HEK293 (cell line): ENCODE measurements around the gene ASTN2.

Source experiments
- CTCF ChIA-PET: fragments of 350-600 bp; formaldehyde crosslinking; extraction: SDS; loops from one replicate; lab custom pipeline; 2021; ENCODE audit warnings: antibody characterized with exemption; lab: Yijun Ruan, JAX
- POLR2A ChIA-PET: fragments of 300-600 bp; formaldehyde crosslinking; extraction: SDS; loops from one replicate; lab custom pipeline; 2020; ENCODE audit warnings: antibody characterized with exemption, inconsistent platforms; lab: Yijun Ruan, JAX
- H3K27ac ChIP-seq: fragments of 200-500 bp; sonication (Bioruptor generic); 2 replicates; pipeline ENCODE4 v1.5.1; 2014; ENCODE audit warnings: low read depth, low read length, control low read depth, inconsistent platforms; ENCODE audit errors: extremely low read depth
- H3K36me3 ChIP-seq, 2 experiments: fragments of 200-500 bp in 1 of 2; sonication (Bioruptor generic) in 1 of 2; 1 replicate in 1 of 2; 2 replicates in 1 of 2; pipeline ENCODE4 v1.5.1; 2014 to 2017; ENCODE audit warnings: inconsistent platforms in 2 of 2, low read length in 2 of 2; ENCODE audit not compliant: control insufficient read depth in 2 of 2, insufficient read depth in 1 of 2
- H3K4me1 ChIP-seq: fragments of 200-500 bp; sonication (Bioruptor generic); 2 replicates; pipeline ENCODE4 v1.5.1; 2014; ENCODE audit warnings: mild to moderate bottlenecking, low read length, inconsistent platforms; ENCODE audit not compliant: control insufficient read depth, insufficient read depth
- H3K4me3 ChIP-seq: 2 replicates; pipeline ENCODE4 v1.5.1; 2011; ENCODE audit warnings: low read depth, mild to moderate bottlenecking, control low read depth, low read length, moderate library complexity
- H3K9me3 ChIP-seq: fragments of 200-500 bp; sonication (Bioruptor generic); 2 replicates; pipeline ENCODE4 v1.5.1; 2014; ENCODE audit warnings: low read depth, low read length, inconsistent platforms; ENCODE audit not compliant: control insufficient read depth, insufficient read depth
- EGR2 ChIP-seq: fragments of 450-650 bp; formaldehyde crosslinking; IDR thresholded peaks from 2 replicates; pipeline ENCODE4 v1.5.1; 2016; ENCODE audit warnings: low read depth, missing biosample characterization, missing genetic modification characterization
- KLF9 ChIP-seq: fragments of 450-650 bp; formaldehyde crosslinking; IDR thresholded peaks from 2 replicates; pipeline ENCODE4 v1.5.1; 2016; ENCODE audit warnings: missing biosample characterization, missing genetic modification characterization, low read depth
- MYNN ChIP-seq: fragments of 450-650 bp; formaldehyde crosslinking; IDR thresholded peaks from 2 replicates; pipeline ENCODE4 v1.5.1; 2016; ENCODE audit warnings: missing biosample characterization, missing genetic modification characterization, borderline replicate concordance
- PRDM6 ChIP-seq: fragments of 450-650 bp; formaldehyde crosslinking; IDR thresholded peaks from 2 replicates; pipeline ENCODE4 v1.5.1; 2017; ENCODE audit warnings: missing biosample characterization, missing genetic modification characterization
- SALL2 ChIP-seq: fragments of 450-650 bp; formaldehyde crosslinking; IDR thresholded peaks from 2 replicates; pipeline ENCODE4 v1.5.0; 2017; ENCODE audit warnings: missing biosample characterization, mild to moderate bottlenecking, missing genetic modification characterization, borderline replicate concordance
- ZBTB11 ChIP-seq: fragments of 450-650 bp; formaldehyde crosslinking; conservative IDR thresholded peaks from 2 replicates; pipeline ENCODE4 v1.5.1; 2016; ENCODE audit warnings: low read depth, missing biosample characterization, missing genetic modification characterization
- ZEB2 ChIP-seq: fragments of 450-650 bp; formaldehyde crosslinking; IDR thresholded peaks from 2 replicates; pipeline ENCODE4 v1.5.1; 2016; ENCODE audit warnings: missing biosample characterization, missing genetic modification characterization
- ZIC2 ChIP-seq: fragments of 450-650 bp; formaldehyde crosslinking; IDR thresholded peaks from 2 replicates; pipeline ENCODE4 v1.5.1; 2016; ENCODE audit warnings: missing biosample characterization, missing genetic modification characterization
- ZNF10 ChIP-seq: fragments of 450-650 bp; formaldehyde crosslinking; IDR thresholded peaks from 2 replicates; pipeline ENCODE4 v1.5.1; 2017; ENCODE audit warnings: missing biosample characterization, missing genetic modification characterization
- ZNF114 ChIP-seq: fragments of 450-650 bp; formaldehyde crosslinking; IDR thresholded peaks from 2 replicates; pipeline ENCODE4 v1.5.0; 2017; ENCODE audit warnings: missing biosample characterization, missing genetic modification characterization
- ZNF132 ChIP-seq: fragments of 450-650 bp; formaldehyde crosslinking; IDR thresholded peaks from 2 replicates; pipeline ENCODE4 v1.5.1; 2017; ENCODE audit warnings: missing biosample characterization, missing genetic modification characterization, borderline replicate concordance
- ZNF155 ChIP-seq: fragments of 450-650 bp; formaldehyde crosslinking; IDR thresholded peaks from 2 replicates; pipeline ENCODE4 v1.5.1; 2016; ENCODE audit warnings: missing biosample characterization, missing genetic modification characterization
- ZNF174 ChIP-seq: fragments of 450-650 bp; formaldehyde crosslinking; IDR thresholded peaks from 2 replicates; pipeline ENCODE4 v1.5.0; 2017; ENCODE audit warnings: missing biosample characterization, mild to moderate bottlenecking, missing genetic modification characterization
- ZNF555 ChIP-seq: fragments of 450-650 bp; formaldehyde crosslinking; conservative IDR thresholded peaks from 2 replicates; pipeline ENCODE4 v1.5.1; 2017; ENCODE audit warnings: missing biosample characterization, mild to moderate bottlenecking, missing genetic modification characterization, inconsistent platforms
- ZNF560 ChIP-seq: fragments of 450-650 bp; formaldehyde crosslinking; IDR thresholded peaks from 2 replicates; pipeline ENCODE4 v1.5.1; 2017; ENCODE audit warnings: missing biosample characterization, missing genetic modification characterization, borderline replicate concordance
- ZNF677 ChIP-seq: fragments of 450-650 bp; IDR thresholded peaks from 2 replicates; pipeline ENCODE4 v1.5.0; 2018; ENCODE audit warnings: missing biosample characterization, mild to moderate bottlenecking, missing genetic modification characterization, moderate library complexity
- ZSCAN23 ChIP-seq: fragments of 450-650 bp; formaldehyde crosslinking; IDR thresholded peaks from 2 replicates; pipeline ENCODE4 v1.5.1; 2016; ENCODE audit warnings: missing biosample characterization, missing genetic modification characterization
- ZSCAN30 ChIP-seq: fragments of 450-650 bp; IDR thresholded peaks from 2 replicates; pipeline ENCODE4 v1.5.1; 2018; ENCODE audit warnings: missing biosample characterization, mild to moderate bottlenecking, missing genetic modification characterization, moderate library complexity
- TF ChIP-seq, protein P1 (sequence below): fragments of 450-650 bp; formaldehyde crosslinking; IDR thresholded peaks from 2 replicates; pipeline ENCODE4 v1.5.1; 2016; ENCODE audit warnings: missing biosample characterization, missing genetic modification characterization
- TF ChIP-seq, protein P2 (sequence below): fragments of 450-650 bp; formaldehyde crosslinking; IDR thresholded peaks from 2 replicates; pipeline ENCODE4 v1.5.1; 2016; ENCODE audit warnings: missing biosample characterization, missing genetic modification characterization

The ASTN2 gene

DNA sequence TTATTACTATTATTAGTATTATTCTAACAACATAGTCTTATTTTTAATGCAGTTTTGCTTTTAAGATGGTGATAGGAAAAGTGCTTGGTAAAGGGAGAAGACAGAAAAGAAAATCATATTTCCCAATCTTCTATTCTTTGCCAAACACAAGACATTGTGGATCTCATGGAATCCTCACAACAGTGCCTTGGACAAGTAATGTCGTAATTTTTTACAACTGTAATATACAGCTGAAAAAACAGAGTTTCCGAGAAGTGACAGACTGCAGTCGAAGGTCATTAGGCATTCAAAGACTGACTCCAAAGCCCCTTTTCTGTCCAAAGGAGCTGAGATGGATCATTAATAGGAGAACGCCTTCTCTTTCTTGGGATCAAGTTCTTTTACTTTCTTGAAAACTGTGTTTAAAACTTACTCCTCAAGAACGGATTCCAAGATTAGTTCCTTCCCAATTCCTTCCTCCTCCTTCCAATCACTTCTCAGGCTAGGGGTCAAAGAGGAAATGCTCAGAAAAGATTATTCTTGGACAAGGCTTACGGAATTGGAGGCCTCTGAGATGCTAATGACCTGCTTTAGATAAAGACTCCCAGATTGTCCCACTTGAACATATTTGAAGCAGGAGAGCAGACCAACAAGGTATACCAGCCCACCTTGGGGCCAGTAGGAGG lies 752.1 kb downstream of the ASTN2 start:
- H3K4me3 ChIP-seq: no peak overlapping the region
- ChIA-PET CTCF (interaction anchor here (0.8 to 6.5 kb wide), 5 partner anchors 12 to 1070 kb away, joined by 3 to 41 read pairs (median 6); no protein-coding TSS in a partner anchor), POLR2A (no interaction called here)
- TF ChIP-seq ZEB2 (tag by site-specific recombination) (no peak), PRDM6 (tag by site-specific recombination) (no peak), SALL2 (tag by site-specific recombination) (no peak), MYNN (no peak), ZIC2 (tag by site-specific recombination) (no peak), ZNF555 (tag by site-specific recombination) (no peak), KLF9 (tag by site-specific recombination) (no peak), ZSCAN30 (tag by site-specific recombination) (no peak), ZNF114 (no peak), EGR2 (tag by site-specific recombination) (no peak), ZBTB11 (tag by site-specific recombination) (no peak), ZSCAN23 (tag by site-specific recombination) (no peak), ZNF677 (tag by site-specific recombination) (no peak), ZNF10 (tag by site-specific recombination) (no peak), ZNF132 (tag by site-specific recombination) (no peak), ZNF174 (tag by site-specific recombination) (no peak), ZNF560 (tag by site-specific recombination) (no peak), ZNF155 (no peak)
- TF ChIP-seq, protein P1, sequence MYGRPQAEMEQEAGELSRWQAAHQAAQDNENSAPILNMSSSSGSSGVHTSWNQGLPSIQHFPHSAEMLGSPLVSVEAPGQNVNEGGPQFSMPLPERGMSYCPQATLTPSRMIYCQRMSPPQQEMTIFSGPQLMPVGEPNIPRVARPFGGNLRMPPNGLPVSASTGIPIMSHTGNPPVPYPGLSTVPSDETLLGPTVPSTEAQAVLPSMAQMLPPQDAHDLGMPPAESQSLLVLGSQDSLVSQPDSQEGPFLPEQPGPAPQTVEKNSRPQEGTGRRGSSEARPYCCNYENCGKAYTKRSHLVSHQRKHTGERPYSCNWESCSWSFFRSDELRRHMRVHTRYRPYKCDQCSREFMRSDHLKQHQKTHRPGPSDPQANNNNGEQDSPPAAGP: no peak
- TF ChIP-seq, protein P2, sequence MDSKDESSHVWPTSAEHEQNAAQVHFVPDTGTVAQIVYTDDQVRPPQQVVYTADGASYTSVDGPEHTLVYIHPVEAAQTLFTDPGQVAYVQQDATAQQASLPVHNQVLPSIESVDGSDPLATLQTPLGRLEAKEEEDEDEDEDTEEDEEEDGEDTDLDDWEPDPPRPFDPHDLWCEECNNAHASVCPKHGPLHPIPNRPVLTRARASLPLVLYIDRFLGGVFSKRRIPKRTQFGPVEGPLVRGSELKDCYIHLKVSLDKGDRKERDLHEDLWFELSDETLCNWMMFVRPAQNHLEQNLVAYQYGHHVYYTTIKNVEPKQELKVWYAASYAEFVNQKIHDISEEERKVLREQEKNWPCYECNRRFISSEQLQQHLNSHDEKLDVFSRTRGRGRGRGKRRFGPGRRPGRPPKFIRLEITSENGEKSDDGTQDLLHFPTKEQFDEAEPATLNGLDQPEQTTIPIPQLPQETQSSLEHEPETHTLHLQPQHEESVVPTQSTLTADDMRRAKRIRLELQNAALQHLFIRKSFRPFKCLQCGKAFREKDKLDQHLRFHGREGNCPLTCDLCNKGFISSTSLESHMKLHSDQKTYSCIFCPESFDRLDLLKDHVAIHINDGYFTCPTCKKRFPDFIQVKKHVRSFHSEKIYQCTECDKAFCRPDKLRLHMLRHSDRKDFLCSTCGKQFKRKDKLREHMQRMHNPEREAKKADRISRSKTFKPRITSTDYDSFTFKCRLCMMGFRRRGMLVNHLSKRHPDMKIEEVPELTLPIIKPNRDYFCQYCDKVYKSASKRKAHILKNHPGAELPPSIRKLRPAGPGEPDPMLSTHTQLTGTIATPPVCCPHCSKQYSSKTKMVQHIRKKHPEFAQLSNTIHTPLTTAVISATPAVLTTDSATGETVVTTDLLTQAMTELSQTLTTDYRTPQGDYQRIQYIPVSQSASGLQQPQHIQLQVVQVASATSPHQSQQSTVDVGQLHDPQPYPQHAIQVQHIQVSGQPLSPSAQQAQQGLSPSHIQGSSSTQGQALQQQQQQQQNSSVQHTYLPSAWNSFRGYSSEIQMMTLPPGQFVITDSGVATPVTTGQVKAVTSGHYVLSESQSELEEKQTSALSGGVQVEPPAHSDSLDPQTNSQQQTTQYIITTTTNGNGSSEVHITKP (tag by site-specific recombination): no peak
- H3K27ac ChIP-seq: no peak overlapping the region
- H3K4me1 ChIP-seq: no peaks in the 10 kb centered on the region
- no peaks in the 10 kb centered on the region for H3K9me3 ChIP-seq
- H3K36me3 ChIP-seq: no peaks in the 10 kb centered on the region
